HUDEP-2 (cell line): ENCODE data around the gene RABEP2.
"Not testable (repeated sequence)": the region's sequence is repeated elsewhere in the genome, so short reads cannot be mapped to it uniquely, and the experiment has no call there.

Experiments used
- DNase-seq, 76 experiments: peaks; one replicate each; lab custom pipeline; 2025; ENCODE audit not compliant: unreplicated experiment in 76 of 76; lab: John Stamatoyannopoulos, UW

Gene RABEP2

DNA sequence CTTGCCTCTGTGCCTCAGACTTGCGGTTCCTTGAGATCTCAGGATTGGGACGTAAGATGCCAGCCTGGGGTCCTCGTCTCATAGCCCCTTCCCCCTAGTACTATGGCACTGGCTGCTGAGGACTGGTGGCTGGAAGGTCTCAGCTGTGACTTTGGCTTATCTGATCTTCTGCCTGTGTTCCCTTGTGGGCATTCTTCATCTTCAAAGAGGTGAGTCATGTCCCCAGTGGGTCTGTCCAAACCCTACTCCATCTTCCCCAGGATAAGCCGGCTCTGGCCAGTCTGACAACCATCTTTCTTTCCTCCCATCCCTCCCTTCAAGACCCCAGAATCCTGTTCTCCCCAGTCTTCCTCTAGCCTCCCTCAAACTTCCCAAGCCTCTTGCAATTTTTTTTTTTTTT lies 10.3 kb upstream of the RABEP2 start:
- no peak for DNase-seq

DNA sequence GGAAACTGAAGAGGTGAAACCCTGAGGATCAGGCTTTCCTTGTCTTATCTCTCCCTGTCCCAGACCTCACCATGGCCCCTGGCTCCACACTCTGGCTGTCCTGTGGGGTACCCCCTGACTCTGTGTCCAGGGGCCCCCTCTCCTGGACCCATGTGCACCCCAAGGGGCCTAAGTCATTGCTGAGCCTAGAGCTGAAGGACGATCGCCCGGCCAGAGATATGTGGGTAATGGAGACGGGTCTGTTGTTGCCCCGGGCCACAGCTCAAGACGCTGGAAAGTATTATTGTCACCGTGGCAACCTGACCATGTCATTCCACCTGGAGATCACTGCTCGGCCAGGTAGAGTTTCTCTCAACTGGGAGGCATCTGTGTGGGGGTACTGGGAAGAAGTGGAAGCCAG lies 8.1 kb upstream of the RABEP2 start:
- no peak for DNase-seq

DNA sequence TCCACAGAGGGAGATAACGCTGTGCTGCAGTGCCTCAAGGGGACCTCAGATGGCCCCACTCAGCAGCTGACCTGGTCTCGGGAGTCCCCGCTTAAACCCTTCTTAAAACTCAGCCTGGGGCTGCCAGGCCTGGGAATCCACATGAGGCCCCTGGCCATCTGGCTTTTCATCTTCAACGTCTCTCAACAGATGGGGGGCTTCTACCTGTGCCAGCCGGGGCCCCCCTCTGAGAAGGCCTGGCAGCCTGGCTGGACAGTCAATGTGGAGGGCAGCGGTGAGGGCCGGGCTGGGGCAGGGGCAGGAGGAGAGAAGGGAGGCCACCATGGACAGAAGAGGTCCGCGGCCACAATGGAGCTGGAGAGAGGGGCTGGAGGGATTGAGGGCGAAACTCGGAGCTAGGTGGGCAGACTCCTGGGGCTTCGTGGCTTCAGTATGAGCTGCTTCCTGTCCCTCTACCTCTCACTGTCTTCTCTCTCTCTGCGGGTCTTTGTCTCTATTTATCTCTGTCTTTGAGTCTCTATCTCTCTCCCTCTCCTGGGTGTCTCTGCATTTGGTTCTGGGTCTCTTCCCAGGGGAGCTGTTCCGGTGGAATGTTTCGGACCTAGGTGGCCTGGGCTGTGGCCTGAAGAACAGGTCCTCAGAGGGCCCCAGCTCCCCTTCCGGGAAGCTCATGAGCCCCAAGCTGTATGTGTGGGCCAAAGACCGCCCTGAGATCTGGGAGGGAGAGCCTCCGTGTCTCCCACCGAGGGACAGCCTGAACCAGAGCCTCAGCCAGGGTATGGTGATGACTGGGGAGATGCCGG lies 7.5 kb upstream of the RABEP2 start:
- no peak for DNase-seq

DNA sequence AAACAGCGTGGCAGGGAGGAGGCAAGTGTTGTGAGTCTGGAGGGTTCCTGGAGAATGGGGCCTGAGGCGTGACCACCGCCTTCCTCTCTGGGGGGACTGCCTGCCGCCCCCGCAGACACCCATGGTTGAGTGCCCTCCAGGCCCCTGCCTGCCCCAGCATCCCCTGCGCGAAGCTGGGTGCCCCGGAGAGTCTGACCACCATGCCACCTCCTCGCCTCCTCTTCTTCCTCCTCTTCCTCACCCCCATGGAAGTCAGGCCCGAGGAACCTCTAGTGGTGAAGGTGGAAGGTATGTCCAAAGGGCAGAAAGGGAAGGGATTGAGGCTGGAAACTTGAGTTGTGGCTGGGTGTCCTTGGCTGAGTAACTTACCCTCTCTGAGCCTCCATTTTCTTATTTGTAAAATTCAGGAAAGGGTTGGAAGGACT lies 6.8 kb upstream of the RABEP2 start, which contains the start of gene CD19:
Gene CD19, plus strand, starts transcription at position 171 of the 425 bp plus-strand sequence. Its CDS starts 30 bp downstream, at position 201.
- no peak for DNase-seq

DNA sequence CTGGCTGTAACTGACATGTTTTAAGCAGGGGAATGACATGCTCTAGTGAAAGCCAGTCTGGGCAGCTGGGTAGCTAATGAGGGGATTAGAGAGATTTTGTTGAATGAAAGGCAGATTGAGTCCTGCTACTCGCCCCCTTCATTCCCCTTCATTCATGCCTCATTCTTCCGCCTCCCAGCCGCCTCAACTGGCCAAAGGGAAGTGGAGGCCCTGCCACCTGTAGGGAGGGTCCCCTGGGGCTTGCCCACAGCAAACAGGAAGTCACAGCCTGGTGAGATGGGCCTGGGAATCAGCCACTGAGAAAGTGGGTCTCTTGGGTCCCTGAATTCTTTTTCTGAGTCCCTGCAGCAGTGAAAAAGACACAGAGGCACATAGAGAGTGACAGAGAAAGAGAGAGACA lies 5.6 kb upstream of the RABEP2 start:
- no peak for DNase-seq

DNA sequence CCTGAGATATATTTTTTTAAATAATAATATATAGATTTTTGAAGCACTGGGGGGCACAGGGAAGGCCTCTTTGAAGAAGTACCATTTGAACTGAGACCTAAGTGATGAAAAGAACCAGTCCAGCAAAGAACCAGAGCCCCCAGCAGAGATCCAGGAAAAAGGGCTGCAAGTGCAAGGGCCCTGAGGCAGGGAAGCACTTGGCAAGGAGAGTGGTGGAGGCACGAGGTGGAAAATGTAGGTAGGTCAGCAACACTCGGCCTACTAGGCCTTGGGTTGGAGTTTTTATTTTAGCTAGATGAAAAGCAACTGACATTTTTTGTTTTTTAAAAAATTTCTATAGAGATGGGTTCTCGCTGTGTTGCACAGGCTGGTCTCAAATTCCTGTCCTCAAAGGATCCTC lies 5.2 kb upstream of the RABEP2 start:
- DNase-seq = no peak

DNA sequence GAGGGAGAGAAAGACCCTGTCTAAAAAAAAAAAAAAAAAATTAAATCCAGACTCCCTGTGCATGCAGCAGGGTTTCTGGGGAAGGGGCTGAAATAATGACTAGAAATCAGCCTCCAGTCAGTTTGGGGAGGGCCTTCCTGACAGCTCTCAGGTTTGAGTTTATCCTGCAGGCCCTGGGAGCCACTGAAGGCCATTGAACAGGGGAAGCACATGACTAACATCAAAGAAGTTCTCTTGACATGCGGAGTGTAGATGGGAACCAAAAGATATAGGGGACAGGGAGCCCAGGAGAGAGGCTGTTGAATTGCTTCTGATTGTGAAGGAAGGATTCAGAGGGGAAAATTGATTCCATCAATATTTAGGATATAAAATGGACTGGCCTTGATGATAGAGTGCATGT lies 2.8 kb upstream of the RABEP2 start:
- DNase-seq = no peak

DNA sequence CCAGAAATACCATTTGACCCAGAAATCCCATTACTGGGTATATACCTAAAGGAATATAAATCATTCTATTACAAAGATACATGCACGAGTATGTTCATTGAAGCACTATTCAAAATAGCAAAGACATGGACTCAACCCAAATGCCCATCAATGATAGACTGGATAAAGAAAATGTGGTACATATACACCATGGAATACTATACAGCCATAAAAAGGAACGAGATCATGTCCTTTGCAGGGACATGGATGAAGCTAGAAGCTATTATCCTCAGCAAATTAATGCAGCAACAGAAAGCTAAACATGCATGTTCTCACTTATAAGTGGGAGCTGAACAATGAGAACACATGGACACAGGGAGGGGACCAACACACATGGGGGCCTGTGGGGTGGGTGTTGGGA lies 1.2 kb upstream of the RABEP2 start:
- DNase-seq = not testable (repeated sequence)

DNA sequence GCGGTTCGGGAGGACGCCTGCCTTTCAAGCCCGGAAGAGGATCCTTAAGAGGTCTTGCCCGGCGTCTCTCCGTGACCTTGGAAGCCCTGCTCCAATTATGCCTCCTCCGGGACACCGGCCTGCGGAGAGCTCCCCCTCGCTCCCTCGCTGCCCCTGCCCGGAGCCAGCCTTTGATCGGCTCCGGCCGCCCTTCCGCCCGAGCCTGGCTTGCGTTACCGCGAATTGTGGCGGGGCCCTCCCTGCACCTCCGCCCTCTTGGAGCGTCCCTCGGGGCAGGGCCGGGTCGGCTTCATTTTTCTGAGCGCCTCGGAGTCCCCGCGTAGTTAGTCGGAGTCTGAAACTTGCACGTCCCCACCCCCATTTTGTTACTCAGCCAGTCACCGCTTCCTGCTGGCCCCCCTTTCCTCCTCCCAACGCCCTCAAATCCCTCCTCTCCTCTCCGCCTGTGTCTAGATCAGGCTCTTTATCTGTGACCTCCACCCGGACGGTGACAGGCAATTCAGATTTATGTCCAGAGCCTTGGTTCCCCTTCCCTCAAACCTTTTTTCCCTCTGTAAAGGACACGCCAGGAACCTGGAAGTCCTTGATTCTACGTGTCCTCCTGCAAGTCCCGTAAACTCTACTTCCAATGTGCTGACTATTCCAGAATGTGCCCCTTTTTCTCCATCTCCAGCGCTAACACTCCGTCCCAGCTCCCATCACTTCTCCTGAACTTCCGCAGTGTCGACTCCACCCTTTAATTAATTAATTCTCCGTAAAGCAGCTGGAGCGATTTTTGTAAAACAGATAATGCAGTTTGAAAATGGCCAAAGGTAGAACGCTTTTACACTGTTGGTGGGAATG lies 569 bp upstream of the RABEP2 start:
- DNase-seq = peak in 72 of 76 experiments; percentile 18 to 88 (median 61)

DNA sequence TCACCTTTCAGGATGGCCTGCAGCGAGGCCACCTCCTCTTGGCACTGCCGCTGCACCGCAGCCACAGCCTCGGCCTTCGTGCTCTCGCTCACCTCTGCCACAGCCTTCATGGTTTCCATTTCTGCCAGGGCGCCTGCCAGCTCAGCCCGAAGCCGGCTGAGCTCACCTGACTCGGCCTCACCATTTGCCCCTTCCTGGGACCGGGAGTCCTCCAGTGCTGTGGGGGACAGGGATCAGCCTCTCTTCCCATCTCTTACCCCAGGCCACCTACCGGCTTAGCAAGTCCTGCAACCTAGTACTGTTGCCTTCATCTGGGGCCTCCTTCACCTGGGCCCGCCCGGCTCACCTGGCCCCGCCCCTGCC lies 658 bp downstream of the RABEP2 start:
- DNase-seq = no peak

DNA sequence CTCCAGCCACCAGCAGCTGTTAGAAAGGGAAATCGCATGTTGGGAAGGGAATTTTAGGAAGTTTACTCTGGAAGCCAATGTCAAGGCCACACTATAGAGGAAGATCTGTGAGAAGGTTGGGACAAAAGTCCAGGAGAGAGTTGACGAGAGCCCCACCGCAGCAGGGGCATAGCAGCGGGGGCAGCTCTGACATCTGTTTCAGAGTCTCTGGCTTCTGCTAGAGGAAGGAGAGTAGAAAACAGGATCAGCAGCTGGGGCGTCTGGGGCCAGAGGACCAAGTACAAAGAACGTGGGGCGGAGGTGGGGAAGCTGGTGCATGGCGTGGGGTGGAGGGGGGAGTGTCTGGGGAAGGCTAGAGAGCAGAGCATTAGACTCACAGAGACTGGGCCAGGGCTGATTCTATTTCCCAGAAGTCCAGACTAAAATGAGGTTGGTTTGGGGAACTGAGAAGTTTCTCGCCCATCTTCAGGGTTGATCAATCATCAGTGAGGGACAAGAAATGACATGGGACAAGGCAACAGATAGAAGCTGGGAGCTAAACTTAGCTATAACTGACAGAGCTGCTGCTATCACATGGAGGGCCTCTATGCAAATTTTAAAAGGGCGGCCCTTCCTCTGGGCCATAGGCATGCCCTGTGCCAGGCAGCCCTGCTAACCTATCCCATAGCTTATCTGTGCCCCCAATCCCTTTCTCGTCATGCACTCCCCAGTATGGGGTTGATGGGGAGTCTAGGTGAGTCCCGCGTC lies 1.2 kb downstream of the RABEP2 start:
- DNase-seq = peak in 1 of 76 experiments; percentile 8

DNA sequence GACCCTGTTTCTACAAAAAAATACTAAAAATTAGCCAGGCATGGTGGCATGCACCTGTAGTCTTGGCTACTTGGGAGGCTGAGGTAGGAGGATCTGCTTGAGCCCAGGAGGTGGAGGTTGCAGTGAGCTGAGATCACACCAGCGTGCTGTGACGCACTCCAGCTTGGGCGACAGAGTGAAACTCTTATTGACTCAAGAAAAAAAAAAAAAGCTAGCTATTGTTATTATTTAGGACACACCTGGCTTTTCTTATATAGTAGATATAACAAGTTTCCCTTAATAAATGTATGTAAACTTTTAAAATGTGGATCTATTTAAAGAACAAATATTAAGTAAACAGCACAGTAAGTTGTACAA lies 1.8 kb downstream of the RABEP2 start:
- DNase-seq = no peak

DNA sequence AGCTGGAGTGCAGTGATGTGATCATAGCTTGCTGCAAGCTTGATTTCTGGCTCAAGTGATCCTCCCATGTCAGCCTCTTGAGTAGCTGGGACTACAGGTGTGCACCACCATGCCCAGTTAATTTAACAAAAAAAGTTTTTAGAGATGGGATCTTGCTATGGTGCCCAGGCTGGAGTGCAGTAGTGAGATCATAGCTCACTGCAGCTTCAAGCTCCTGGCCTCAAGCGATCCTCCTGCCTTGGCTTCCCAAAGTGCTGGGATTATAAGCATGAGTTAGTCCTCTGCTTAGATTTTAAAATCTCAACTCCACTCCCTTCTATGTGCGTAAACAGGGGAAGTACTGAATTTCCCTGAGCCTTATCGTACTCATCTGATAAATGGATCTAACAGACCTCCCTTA lies 6.3 kb downstream of the RABEP2 start:
- no peak for DNase-seq

DNA sequence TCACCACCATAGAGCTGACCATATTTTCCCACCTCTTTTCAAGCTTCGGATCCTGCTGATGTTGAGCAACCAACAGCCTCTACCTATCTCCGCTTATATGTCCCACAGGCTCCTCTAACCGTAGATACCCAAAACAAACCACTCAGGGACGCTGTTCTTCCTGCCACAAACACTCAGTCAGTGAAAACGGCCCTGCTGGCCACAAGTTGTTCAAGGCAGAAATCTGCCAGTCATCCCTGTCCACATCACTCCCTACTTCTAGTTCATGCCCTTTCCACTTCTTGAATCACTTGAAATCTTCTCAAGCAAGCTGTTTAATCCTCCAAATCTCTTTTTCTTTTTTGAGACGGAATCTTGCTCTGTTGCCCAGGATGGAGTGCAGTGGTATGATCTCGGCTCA lies 7.9 kb downstream of the RABEP2 start:
- no peak for DNase-seq

DNA sequence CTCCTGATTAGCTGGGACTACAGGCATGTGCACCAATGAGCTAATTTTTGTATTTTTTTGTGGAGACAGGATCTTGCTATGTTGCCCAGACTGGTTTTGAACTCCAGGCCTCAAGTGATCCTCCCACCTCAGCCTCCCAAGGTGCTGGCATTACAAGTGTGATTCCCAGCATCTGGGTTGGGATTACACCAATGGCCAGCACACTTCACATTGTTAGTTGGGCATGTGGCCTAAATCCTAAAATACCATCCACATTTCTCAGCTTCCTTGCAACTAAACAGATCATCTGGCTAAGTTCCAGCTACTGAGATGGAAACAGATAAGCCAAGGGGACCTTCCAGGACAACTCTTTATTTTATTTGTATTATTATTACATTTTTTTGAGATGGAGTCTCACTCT lies 9.9 kb downstream of the RABEP2 start:
- no peak for DNase-seq

DNA sequence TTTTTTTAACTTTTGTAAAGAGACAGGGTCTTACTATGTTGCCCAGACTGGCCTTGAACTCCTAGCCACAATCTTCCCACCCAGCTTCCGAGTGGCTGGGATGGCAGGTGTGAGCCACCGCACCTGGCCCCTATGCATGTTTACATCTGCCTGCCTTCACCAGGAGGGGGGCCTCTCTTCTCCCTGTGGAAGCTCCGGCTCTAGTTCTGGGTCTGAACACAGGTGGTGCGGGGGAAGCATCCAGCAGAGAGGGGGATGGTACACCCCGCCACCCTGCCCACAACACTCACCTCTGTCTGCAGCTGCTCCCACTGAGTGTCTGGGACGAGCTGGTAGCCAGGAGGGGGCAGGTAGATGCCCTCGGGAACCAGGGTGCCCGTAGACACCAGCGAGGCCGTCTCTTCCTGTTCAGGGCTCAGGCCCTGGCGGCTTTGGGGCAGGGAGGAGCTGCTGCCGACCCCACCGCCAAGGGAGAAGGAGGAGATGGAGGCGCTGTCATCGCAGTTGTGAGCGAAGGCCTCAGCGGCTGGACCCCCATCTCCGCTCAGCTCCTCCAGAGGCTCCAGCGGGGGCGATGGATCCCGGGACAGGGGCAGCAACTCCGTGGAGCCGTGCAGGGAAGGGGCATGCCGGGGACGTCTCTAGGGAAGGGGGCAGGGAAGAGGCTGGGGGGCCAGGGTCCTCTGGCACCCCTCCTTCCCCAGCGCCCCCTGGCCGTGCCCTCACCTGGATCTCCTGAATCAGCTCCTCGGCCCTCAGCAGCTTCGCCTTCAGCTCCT lies 10.9 kb downstream of the RABEP2 start:
- no peak for DNase-seq

DNA sequence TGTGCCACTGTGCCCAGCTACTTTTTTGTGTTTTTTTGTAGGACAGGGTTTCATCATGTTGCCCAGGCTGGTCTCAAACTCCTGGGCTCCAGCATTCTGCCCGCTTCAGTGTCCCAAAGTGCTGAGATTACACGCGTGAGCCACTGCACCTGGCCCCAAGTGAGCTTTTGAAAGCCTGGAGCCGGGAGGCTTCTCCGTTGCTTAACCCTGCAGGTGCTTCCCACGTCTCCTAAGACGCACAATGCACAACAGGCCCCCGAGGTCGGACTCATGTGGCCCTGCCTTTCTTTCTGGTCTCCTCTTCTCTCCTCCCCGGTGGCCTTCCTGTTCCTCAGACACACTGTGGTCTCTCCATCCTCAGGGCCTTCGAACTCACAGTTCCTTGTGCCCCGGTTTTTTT lies 12.5 kb downstream of the RABEP2 start:
- DNase-seq = no peak

DNA sequence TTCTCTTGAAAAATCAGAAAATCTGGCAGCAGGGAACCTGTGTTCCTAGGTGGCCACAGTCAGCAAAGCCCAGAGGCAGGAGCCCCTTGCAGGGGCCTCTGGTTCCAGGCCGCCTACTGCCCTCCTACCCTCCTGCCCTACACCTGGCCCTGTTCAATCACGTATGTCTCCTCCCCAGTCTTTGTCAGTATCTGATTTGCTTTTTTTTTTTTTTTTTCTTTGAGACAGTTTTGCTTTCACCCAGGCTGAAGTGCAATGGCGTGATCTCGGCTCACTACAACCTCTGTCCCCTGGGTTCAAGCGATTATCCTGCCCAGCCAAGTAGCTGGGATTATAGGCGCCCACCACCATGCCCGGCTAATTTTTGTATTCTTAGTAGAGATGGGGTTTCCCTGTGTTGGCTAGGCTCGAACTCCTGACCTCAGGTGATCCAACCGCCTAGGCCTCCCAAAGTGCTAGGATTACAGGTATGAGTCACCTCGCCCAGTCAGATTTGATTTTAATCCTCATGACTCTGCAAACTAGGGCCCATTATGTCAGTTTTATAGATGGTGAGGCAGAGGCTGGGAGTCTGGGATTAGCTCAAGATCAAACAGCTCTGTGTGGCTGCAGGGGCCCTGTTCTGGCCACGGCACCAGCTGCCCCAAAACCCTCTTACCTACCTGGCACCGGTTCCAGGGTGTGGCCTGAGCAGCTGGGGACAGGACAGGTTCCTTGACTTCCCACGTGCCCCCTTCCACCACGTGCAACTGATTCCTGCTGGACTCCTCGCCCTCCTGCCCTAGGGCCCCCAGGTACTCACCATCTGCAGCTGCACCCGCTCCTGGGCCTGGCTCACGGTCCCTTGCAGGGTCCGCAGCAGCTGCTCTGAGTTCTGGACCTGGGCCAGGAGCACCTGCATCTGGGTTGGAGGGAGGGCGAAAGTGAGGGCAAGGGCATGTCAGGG lies 14.7 kb downstream of the RABEP2 start:
- DNase-seq = no peak

DNA sequence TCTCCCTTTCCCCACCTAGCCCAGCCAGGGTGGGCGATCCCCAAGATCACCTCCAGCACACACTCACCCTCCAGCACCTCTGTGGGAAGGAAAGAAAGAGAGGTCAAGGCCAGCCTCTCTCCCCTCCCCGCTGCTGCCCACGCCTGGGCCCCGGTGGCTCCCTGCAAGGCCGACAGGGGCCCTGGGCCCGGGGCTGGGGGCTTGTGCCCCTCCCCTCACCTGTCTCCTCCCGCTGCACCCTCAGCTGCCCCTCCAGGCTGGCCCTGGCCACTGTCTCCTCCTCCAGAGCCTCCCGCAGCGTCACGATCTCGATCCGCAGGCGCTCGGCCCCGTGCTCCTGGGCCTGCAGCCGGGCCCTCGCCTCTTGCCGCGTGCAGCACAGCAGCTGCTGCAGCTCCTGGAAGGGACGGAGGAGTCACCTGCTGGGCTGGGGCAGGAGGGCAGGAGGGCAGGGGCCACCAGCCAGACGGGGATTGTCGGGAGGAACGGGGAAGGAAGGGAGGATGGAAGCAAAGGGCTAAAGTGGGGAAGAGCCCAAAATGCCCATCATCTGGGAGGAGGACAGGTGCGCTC lies 19.2 kb downstream of the RABEP2 start:
- no peak for DNase-seq
